Osteoblast (primary cell): ENCODE results near the gene TIPIN. TPM values are rescaled to one million over a fixed set of nuclear protein-coding genes. Genes with fewer than 3 reads are reported as not detected.
"Not testable (repeated sequence)": the region's sequence is repeated elsewhere in the genome, so short reads cannot be mapped to it uniquely, and the experiment has no call there.

Experiments used
- DNase-seq: peaks from one replicate; pipeline ENCODE4 v3.0.0; 2011; ENCODE audit warnings: low spot score, mixed read lengths; ENCODE audit not compliant: insufficient read length; ENCODE audit errors: missing footprints
- H2AFZ ChIP-seq: 2 replicates; pipeline ENCODE4 v1.6.0; 2011; ENCODE audit warnings: mild to moderate bottlenecking, low read length
- H3K27ac ChIP-seq: 2 replicates; pipeline ENCODE4 v1.5.1; 2011; ENCODE audit warnings: mild to moderate bottlenecking, low read depth, low read length, moderate library complexity
- H3K27me3 ChIP-seq: 2 replicates; pipeline ENCODE4 v1.6.0; 2012; ENCODE audit warnings: mild to moderate bottlenecking, control low read depth, inconsistent platforms, low read length, moderate library complexity; ENCODE audit not compliant: insufficient read depth
- H3K36me3 ChIP-seq: 2 replicates; pipeline ENCODE4 v1.5.1; 2011; ENCODE audit warnings: mild to moderate bottlenecking, low read length, control low read depth, moderate library complexity; ENCODE audit not compliant: insufficient read depth
- H3K4me1 ChIP-seq: 2 replicates; pipeline ENCODE4 v1.5.1; 2011; ENCODE audit warnings: mild to moderate bottlenecking, low read length, control low read depth, moderate library complexity; ENCODE audit not compliant: insufficient read depth
- H3K4me2 ChIP-seq: 2 replicates; pipeline ENCODE4 v1.6.0; 2011; ENCODE audit warnings: mild to moderate bottlenecking, low read length; ENCODE audit not compliant: insufficient read depth
- H3K4me3 ChIP-seq: fragments of 200-600 bp; sonication (generic); 3 replicates; pipeline ENCODE4 v1.5.1; 2012; ENCODE audit warnings: mild to moderate bottlenecking, low read length, inconsistent platforms; ENCODE audit not compliant: insufficient read depth
- H3K79me2 ChIP-seq: 2 replicates; pipeline ENCODE4 v1.6.0; 2012; ENCODE audit warnings: mild to moderate bottlenecking, low read length, control low read depth, inconsistent platforms; ENCODE audit not compliant: insufficient read depth
- H3K9me3 ChIP-seq: 2 replicates; pipeline ENCODE4 v1.5.1; 2011; ENCODE audit warnings: low read depth, low read length, control low read depth
- H4K20me1 ChIP-seq: 2 replicates; pipeline ENCODE4 v1.6.0; 2012; ENCODE audit warnings: mild to moderate bottlenecking, low read length, control low read depth; ENCODE audit not compliant: insufficient read depth
- CTCF ChIP-seq: IDR thresholded peaks from 2 replicates; pipeline ENCODE4 v1.5.1; 2011; ENCODE audit warnings: mild to moderate bottlenecking, low read depth, low read length, moderate library complexity; ENCODE audit errors: extremely low read depth
- total RNA-seq: library from RNA; depleted of rRNA; stranded (reverse); fragments of >200 nt; gene quantifications from 2 replicates; pipeline ENCODE4 v1.2.3, GENCODE V29; 2012

Gene TIPIN
- total RNA-seq, 1 donor, result 9.0 TPM

- Histone ChIP-seq H3K4me1 (peaks cover 24% of the 10 kb centered on the region), H4K20me1 (peaks cover 33% of the 10 kb centered on the region), H3K4me2 (peak overlapping the region; percentile 99), H3K9me3 (no peaks in the 10 kb centered on the region), H3K79me2 (peaks cover 62% of the 10 kb centered on the region), H3K27me3 (no peaks in the 10 kb centered on the region), H3K27ac (peak overlapping the region; percentile 94), H2AFZ (peak overlapping the region; percentile 94), H3K36me3 (no peaks in the 10 kb centered on the region), H3K4me3 (peak overlapping the region; percentile 94)
- DNase-seq, result no peak
- TF ChIP-seq CTCF, result no peak
Measured at GRCh38 chr15:66388043-66388363, 31.5 kb upstream of the TIPIN start.

- peak; percentile 37 for TF ChIP-seq CTCF
- DNase-seq, result peak; percentile 90
- peak overlapping the region; percentile 94 for H3K4me3 ChIP-seq
- peaks cover 33% of the 10 kb centered on the region for H4K20me1 ChIP-seq
- H3K27me3 ChIP-seq, result no peaks in the 10 kb centered on the region
- peaks cover 57% of the 10 kb centered on the region for H3K79me2 ChIP-seq
- peak overlapping the region; percentile 94 for H3K27ac ChIP-seq
- H2AFZ ChIP-seq, result peak overlapping the region; percentile 94
- no peaks in the 10 kb centered on the region for H3K9me3 ChIP-seq
- peak overlapping the region; percentile 99 for H3K4me2 ChIP-seq
- peaks cover 24% of the 10 kb centered on the region for H3K4me1 ChIP-seq
- no peaks in the 10 kb centered on the region for H3K36me3 ChIP-seq
Measured at GRCh38 chr15:66387163-66388042, 30.9 kb upstream of the TIPIN start.

GRCh38 chr15:66386204-66387123 lies 30.0 kb upstream of the TIPIN start, which contains the start of gene MAP2K1:
Gene MAP2K1, plus strand, starts transcription at chr15:66386912. Its CDS starts 436 bp downstream, at chr15:66387348.
- Histone ChIP-seq H3K27ac (peak within 1 kb of the TSS; percentile 94), H3K4me3 (peak within 1 kb of the TSS; percentile 94), H3K4me2 (peak within 1 kb of the TSS; percentile 99), H3K27me3 (no peaks in the 10 kb centered on the region), H3K79me2 (peaks cover 48% of the 10 kb centered on the region), H3K36me3 (no peaks in the 10 kb centered on the region), H3K9me3 (no peaks in the 10 kb centered on the region), H4K20me1 (peaks cover 29% of the 10 kb centered on the region), H2AFZ (peak within 1 kb of the TSS; percentile 94), H3K4me1 (peaks cover 24% of the 10 kb centered on the region)
- peak; percentile 58 for TF ChIP-seq CTCF
- peak; percentile 99 for DNase-seq

- not testable (repeated sequence) for H3K36me3 ChIP-seq, H3K4me3 ChIP-seq, H3K4me2 ChIP-seq, H3K27ac ChIP-seq, H2AFZ ChIP-seq, H3K27me3 ChIP-seq, H3K9me3 ChIP-seq, H4K20me1 ChIP-seq, H3K79me2 ChIP-seq, DNase-seq, H3K4me1 ChIP-seq
Measured at GRCh38 chr15:66381376-66381775, 24.9 kb upstream of the TIPIN start.
